Hematopoietic multipotent progenitor cell (in vitro differentiated cells): ENCODE measurements around the gene ZNF382. TPM values are rescaled to one million over a fixed set of nuclear protein-coding genes. Genes with fewer than 3 reads are reported as not detected.
"Not testable (repeated sequence)": the region's sequence is repeated elsewhere in the genome, so short reads cannot be mapped to it uniquely, and the experiment has no call there.

Experiments
- DNase-seq, 3 donors: peaks; one replicate each; pipeline ENCODE4 v3.0.0-alpha.2; 2011 to 2015; ENCODE audit warnings: low read depth in 2 of 3, low spot score in 2 of 3
- total RNA-seq: library from RNA; depleted of rRNA; stranded (reverse); fragments of >200 nt; gene quantifications from one replicate; pipeline ENCODE4 v1.2.3, GENCODE V29; 2012

The ZNF382 gene
- total RNA-seq = 10.5 TPM

DNA sequence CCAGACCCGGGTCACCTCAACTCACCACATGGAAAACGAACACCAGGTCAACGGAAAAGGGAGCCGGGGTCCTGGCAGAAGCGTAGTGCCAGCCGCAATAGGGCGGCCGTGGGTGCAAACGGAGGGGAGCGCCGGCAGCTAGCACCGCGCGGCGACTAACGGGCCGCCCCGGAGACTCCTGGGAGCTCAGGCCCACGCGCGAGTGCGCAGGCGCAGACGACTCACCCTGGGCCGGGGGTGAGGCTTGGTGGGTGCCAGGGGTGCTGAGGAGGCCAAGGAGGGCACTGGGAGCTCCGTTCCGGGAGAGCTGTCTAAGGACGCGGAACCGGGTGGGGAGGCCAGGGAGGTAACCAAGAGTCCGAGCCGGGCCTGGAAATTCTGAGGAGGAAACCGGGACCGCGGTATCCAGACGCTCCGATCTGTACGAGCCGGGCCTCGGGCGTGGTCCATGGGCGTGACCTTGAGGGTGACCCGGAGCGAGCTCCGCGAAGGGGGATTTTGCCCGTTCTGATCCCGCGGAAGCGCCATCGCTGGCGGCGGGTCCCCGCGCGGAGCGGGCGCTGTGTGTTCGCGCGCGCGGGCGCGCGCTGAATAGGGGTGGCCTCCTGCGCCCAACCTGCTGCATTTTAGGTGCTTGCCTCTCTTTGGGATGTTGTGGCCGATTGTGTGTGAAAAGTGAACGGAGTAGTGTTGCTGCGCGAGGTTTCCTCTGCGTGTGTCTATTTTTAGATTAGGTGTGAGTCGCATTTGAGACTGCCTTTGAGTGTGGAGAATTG lies at the start of gene ZNF382:
Gene ZNF382, plus strand, starts transcription at position 213 of the 776 bp plus-strand sequence. CDS start 4,602 bp downstream, outside the sequence.
- peak; percentile 73 to 89 (median 89) for DNase-seq

DNA sequence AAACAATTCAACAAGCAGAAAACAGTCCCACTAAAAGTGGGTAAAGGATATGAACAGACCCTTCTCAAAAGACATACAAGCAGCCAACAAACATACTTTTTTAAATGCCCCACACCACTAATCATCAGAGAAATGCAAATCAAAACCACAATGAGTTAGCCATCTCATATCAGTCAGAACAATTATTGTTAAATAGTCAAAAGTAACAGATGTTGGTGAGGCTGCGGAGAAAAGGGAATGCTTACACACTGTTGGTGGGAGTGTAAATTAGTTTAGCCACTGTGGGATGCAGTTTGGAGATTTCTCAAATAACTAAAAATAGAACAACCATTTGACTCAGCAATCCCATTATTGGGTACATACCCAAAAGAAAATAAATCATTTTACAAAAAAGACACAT lies 40.7 kb upstream of the ZNF382 start:
- DNase-seq = no peak

DNA sequence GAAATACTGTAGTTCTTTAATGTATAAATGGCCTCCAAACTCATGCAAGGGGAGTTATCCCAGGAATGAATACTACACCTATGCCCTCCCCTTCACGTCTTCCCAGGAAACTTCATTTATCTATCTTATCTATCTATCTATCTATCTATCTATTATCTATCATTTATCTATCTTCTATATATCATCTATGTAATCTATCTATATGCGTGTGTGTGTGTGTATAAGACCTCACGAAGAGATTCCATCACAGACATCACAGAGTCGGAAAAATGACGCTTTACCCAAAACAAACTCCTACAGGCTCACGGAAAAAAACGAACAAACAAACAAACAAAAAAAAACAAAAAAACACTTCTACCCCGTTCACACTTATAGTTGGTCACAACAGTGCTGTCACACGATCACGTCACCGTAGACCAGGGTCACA lies 32.5 kb upstream of the ZNF382 start:
- DNase-seq = peak in 1 of 3 donors; percentile 4

DNA sequence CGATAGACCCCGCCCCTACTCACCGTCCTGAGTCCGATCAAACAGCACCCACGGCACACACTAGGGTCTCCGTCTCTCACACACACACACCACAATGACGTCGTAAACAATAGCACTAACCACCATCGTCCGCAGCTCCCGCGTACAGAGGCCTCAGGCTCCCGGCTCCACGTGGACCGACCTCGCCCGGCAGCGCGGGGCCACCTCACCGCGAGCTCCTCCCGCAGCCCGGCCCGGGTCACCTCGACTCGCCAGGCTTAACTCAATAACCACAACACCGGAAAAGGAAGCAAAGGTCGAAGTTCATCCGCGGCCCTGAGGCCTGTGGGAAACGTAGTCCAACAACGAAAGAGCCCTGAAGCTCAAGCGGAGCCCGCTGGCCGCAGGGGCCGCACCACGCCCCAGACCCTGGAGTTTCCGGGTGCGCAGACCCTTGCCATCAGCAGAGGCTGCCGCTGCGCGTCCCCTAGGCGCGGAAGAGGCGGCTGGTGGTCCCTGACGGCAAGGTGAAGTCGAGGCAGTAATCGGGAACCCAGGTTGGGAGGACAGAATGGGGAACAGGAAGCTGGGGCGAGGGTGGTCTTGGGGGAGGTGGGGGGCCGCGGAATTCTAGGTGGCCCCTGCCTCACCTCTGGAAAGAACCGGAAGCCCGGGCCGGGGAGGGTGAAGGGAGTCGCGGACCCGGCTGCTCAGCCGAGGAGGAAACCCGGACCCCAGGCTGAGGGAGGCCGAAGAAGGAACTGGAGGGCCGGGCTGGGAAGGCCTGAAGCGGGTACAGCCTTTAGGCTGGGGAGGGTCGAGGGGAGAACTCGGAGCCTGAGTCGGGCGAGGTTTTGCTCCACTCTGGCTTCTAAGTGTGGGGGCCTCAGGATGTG lies 31.9 kb upstream of the ZNF382 start, which contains the start of gene ZNF529:
Gene ZNF529, minus strand, starts transcription at position 273 of the 875 bp plus-strand sequence. CDS start 946 bp downstream, outside the sequence.
- DNase-seq = peak; percentile 70 to 96 (median 95)

DNA sequence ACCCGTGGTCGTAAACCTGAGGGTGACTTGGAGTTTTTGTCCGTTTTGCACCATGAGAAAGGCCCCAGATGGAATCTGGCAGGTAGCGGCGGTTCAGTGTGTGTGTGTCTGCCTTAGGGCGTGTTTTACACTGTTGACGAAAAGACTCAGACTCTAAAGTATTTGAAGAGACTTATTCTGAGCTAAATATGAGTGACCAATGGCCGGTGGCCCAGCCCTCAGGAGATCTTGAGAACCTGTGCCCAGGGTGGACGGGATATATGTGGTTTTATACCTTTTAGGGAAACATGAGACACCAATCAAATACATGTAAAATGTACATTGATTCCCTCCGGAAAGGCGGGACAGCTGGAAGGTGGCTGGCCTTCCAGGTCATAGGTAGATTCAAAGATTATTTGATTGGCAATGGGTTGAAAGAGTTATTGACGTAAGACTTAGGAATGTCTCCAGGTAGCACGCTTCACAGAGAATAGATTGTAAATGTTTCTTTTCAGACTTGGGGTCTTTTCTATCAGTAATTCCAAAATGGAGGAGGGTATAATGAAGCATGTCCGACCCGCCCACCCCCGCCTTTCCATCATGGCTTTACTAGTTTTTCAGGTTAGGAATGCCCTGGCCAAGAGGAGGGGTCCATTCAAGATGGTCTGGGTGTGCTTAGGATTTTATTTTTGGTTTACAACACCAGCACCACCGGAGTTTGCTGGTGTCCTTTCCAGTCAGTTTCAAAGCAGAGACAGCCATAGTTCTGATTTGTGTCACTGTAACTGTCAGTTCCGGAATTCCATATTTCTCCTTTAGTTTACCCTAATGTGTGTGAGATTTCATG lies 31.0 kb upstream of the ZNF382 start:
- DNase-seq = no peak

DNA sequence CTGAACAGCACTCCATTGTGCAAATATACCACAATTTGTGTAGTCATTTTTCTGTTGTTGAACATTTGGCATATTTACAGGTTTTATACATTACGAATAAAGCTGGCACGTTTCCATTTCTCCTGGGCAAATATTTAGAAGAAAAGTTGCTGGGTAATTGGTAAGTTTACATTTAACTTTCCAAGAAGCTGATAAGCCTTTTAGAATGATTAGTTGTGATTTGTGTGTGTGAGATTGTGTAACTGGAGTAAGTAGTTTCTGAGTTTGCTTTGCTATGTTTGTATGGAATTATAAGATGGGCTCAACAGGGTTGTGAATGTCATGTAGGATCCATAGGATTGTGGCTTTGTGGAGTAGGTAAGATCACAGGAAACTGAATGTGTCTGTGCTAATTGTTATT lies 30.4 kb upstream of the ZNF382 start:
- no peak for DNase-seq

DNA sequence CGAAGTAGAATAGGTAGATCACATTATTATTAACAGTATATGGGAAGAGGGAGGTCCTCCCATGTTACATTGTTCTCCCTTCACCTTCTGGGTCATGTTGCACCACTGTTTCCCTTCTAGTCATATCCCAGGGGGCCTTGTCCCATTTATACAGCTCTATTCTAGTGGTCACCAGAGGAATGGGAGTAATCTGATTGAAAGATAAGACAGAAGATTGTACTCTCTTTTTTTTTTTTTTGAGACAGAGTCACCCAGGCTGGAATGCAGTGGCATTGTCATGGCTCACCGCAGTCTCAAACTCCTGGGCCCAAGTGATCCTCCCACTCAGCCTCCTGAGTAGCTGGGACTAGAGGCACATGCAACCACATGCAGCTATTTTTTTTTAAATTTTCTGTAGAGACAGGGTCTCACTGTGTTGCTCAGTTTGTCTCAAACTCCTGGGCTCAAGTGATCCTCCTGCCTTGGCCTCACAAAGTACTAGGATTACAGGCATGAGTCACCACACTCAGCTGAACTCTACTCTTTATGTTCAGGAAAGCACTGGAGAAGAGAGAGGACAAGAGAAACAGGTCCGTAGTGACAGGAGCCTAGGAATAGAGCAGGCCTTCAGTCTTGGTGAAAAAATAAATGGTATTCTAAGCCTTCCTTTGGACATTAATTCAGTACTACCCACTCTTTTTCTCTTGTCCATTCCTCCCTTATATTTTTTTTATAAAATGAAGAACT lies 27.7 kb upstream of the ZNF382 start:
- no peak for DNase-seq

DNA sequence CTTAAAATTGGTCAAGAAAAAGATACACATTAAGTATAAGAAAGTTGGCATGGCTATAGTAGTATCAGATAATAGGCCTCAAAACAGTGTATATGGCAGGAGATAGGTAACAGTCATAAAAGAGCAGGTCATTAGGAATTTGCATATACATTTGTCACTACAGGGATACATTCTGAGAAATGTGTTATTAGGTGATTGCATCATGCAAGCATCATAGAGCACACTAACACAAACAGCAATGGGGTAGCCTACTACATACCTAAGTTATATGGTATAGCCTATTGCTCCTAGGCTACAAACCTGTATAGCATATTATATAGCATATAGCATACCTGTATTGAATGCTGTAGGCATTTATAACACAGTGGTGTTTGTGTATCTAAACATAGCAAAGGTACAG lies 25.9 kb upstream of the ZNF382 start:
- DNase-seq = no peak

DNA sequence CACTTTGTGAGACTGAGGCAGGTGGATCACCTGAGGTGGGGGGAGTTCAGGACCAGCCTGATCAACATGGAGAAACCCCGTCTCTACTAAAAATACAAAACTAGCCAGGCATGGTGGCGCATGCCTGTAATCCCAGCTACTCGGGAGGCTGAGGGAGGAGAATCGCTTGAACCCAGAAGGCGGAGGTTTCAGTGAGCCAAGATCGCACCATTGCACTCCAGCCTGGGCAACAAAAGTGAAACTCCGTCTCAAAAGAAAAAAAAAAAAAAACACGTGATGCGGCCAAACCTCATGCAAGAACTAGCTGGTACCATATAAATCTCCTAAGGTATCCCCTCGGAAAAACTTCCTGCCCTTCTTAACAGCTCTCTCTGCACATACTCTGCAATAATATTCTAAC lies 2.4 kb upstream of the ZNF382 start:
- DNase-seq = not testable (repeated sequence)

DNA sequence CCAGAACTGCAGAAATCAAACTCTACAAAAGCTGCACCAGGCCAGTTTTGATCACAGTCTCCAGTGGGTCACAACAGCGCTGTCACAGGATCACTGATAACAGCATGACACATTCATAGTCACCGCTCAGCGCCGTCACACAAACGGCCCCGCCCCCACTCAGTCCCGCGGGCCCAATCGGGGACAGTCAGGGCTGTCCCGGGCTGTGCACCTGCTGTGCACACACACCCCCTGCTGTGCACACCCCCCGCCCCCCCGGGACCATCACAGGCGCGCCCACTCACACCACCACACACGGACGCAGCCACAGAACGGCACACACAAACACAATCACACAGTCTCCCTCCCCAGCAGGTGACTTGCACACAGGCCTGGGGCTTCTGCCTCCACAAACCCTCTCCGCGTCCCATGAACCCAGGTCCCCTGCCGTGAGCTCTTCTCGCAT lies 435 bp upstream of the ZNF382 start:
- DNase-seq = peak; percentile 63 to 90 (median 87)

DNA sequence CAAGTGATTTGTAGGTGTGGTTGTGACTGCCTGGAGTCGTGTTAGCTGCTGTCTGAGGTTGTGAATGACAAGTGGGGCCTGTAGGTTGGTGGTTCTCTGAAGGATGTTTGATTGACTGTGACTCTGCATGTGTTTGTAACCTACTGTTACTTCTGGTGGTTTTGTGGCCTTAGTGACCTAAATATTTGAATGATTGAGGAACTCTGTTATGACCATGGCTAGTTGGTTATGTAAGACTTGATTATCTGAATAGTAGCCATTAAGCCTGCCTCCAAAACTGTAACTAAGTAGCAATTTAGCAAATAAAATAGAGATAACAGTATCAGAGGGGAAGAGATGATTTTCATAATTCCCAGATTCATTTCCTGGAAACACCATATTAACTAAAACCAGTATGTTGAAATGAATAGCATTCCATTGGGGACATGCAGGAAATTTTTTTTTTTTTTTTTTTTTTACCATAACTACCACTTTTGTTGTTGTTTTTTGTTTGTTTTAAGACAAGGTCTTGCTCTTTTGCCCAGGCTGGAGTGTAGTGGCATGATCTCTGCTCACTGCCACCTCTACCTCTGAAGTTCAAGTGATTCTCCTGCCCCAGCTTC lies 865 bp downstream of the ZNF382 start:
- DNase-seq = peak in 1 of 3 donors; percentile 22

DNA sequence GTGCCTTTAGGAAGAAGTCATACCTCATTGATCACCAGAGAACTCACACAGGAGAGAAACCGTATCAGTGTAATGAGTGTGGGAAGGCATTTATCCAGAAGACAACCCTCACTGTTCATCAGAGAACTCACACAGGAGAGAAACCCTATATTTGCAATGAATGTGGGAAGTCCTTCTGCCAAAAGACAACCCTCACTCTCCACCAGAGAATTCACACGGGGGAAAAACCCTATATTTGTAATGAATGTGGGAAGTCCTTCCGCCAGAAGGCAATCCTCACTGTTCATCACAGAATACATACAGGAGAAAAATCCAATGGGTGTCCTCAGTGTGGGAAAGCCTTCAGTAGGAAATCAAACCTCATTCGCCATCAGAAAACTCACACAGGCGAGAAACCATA lies 21.9 kb downstream of the ZNF382 start:
- no peak for DNase-seq

DNA sequence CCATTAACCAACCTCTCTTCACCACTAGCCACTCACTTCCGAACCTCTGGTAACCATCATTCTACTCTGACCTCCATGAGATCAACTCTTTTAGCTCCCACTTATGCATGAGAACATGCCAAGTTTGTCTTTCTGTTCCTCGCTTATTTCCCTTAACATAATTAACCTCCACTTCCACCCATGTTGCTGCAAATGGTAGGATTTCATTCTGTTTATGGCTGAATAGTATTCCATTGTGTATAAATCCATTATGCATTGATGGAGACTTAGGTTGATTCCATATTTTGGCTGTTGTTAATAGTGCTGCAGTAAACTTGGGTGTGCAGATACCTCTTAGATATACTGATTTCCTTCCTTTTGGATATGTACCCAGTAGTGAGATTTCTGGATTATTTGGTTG lies 30.2 kb downstream of the ZNF382 start:
- DNase-seq = no peak

DNA sequence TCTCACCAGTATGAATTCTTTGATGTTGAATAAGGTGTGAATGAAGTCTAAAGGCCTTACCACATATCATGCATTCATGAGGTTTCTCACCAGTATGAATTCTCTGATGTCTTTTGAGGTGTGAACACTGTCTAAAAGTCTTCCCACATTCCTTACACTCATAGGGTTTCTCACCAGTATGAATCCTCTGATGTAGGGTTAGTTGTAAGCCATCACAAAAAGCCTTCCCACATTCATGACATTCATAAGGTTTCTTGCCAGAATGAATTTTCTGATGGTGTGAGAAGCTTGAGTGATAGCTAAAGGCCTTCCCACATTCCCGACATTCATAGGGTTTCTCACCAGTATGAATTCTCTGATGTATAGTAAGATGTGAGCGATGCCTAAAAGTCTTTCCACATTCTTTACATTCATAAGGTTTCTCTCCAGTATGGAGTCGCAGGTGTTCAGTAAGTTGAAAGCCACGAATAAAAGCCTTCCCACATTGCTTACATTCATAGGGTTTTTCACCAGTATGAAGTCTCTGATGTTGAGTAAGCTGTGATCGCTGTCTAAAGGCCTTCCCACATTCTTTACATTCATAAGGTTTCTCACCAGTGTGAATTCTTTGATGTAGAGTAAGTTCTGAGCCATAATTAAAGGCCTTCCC lies 33.9 kb downstream of the ZNF382 start:
- DNase-seq = no peak

DNA sequence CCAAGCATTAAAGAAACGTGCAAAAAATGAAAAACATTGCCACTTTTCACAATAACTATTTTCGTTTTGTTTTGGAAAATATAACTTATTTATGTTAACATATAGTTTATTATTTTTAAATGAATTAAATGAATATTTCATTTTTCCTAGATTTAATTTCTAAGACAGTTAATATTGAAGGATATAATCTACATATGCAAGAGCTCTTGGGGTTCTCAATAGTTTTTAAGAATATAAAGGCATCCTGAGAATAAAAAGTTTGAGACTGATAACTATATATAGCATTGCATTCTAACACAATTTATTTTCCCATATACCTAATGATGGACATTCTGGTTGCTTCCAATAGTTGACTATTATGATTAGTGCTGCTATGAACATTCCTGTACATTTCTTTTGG lies 41.6 kb downstream of the ZNF382 start:
- DNase-seq = no peak

DNA sequence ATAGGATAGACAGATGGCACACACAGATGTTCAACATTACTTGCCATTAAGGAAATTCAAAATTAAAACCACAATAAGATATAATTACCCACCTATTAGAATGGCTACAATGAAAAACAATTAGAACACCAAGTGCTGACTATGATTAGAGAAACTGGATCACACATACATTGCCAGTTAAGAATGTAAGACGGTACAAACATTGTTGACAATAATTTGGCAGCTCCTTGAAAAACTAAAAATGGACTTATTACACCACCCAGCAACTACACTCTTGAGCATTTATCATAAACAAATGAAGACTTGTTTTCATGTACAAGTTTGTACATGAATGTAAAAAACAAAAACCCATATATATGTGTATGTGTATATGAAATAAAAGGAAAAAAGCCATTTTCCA lies 47.8 kb downstream of the ZNF382 start:
- DNase-seq = no peak

DNA sequence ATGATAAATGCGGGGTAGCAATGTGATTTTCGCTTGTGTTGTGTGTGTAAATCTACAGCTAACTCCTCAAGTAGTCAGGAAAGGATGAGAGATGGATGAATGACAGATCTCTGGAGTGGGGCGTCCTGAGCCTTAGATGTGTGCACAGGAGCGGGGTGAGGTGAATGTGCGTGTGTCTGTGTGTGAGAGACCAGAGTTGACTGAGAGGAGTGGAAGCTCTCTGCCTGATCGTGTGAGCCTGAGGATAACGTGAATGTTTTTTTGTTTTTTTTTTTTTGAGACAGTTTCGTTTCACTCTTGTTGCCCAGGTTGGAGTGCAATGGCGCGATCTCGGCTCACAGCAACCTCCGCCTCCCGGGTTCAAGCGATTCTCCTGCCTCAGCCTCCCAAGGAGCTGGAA lies 60.7 kb downstream of the ZNF382 start:
- no peak for DNase-seq

DNA sequence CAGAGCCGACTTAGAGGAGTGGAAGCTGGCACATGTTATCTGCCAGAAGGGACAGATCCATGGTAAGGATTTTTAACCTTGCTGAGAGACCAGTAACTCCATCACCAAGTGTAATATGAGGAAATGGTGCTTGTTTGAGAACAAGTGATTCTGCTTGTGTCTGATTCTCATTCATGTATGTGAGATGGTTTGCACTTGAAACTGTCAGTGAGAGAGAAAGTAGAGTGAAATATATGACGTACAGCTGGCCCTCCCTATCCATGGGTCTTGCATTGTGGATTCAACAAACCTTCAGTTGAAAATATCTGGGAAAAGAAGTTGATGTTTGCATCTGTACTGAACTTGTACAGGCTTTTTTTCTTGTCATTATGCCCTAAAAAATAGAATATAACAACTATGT lies 63.5 kb downstream of the ZNF382 start:
- no peak for DNase-seq

DNA sequence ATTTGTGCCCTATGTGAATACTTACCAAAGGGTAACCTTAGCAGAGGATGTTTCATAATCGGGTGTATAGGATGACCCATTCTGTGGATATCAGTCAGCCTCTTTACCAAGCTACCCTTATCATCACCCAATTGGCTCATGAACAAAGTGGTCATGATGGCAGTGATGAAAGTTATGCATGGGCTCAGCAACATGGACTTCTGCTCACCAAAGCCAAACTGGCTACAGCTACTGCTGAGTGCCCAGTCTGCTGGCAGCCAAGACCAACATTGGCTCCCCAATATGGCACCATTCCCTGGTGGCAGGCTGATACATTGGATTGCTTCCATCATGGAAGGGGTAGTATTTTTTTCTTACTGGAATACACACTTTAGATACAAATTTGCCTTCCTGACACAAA lies 67.3 kb downstream of the ZNF382 start:
- DNase-seq = no peak
